Prostate gland (tissue), 2 donors: Measurements from ENCODE around the gene ZSWIM3. TPM values are rescaled to one million over a fixed set of nuclear protein-coding genes. Genes with fewer than 3 reads are reported as not detected.

Experiments used
- DNase-seq: peaks from one replicate; pipeline ENCODE4 v3.0.0-alpha.2; 2019; ENCODE audit warnings: low spot score
- H3K27ac ChIP-seq, 2 donors: fragments of 200-600 bp; sonication (generic); 2 replicates each; pipeline ENCODE4 v1.5.1; 2017 to 2019
- H3K27me3 ChIP-seq: fragments of 200-600 bp; sonication (generic); replicated peaks from 2 replicates; pipeline ENCODE4 v1.5.1; 2019; ENCODE audit not compliant: insufficient read depth
- H3K36me3 ChIP-seq, 2 donors: fragments of 200-600 bp; sonication (generic); 1 replicate in 1 of 2; 2 replicates in 1 of 2; pipeline versions ENCODE4 v1.5.1 to v1.8.1; 2017 to 2019
- H3K4me1 ChIP-seq: fragments of 200-600 bp; sonication (generic); replicated peaks from 2 replicates; pipeline ENCODE4 v1.5.1; 2019
- H3K4me3 ChIP-seq, 2 donors: fragments of 200-600 bp; sonication (generic); 2 replicates each; pipeline ENCODE4 v1.5.1; 2017 to 2019
- H3K9me3 ChIP-seq: fragments of 200-600 bp; sonication (generic); 2 replicates; pipeline ENCODE4 v1.5.1; 2017
- CTCF ChIP-seq, 4 experiments: fragments of 200-600 bp in 2 of 4; fragments of 450-650 bp in 2 of 4; sonication (generic) in 2 of 4; IDR thresholded peaks; 1 replicate in 3 of 4; 2 replicates in 1 of 4; pipeline ENCODE4 v1.5.1; 2016 to 2019; ENCODE audit warnings: antibody characterized with exemption in 4 of 4, mild to moderate bottlenecking in 2 of 4, moderate library complexity in 2 of 4
- POLR2A ChIP-seq: fragments of 450-650 bp; IDR thresholded peaks from one replicate; pipeline ENCODE4 v1.6.1; 2016; ENCODE audit warnings: antibody characterized with exemption, mild to moderate bottlenecking
- POLR2AphosphoS5 ChIP-seq: sonication (generic); formaldehyde crosslinking; IDR thresholded peaks from one replicate; pipeline ENCODE4 v1.6.1; 2017; ENCODE audit warnings: antibody characterized with exemption
- WGBS: methylation state at CpG from one replicate; pipeline ENCODE4 v1.1.5; 2018; 5-methylcytosine and 5-hydroxymethylcytosine counted together
- intact Hi-C: fragments of 100-400 bp; cut with DNase I; formaldehyde crosslinking; loops from one replicate; pipeline ENCODE4 v1.14.2; 2022
- total RNA-seq, 2 donors: library from RNA; depleted of rRNA; stranded (reverse); fragments of >200 nt; gene quantifications; one replicate each; pipeline ENCODE4 v1.1.0, GENCODE V29; 2016

The ZSWIM3 gene
- total RNA-seq, 2 donors from 2014 or later, result 4.3 to 11.9 TPM

DNA sequence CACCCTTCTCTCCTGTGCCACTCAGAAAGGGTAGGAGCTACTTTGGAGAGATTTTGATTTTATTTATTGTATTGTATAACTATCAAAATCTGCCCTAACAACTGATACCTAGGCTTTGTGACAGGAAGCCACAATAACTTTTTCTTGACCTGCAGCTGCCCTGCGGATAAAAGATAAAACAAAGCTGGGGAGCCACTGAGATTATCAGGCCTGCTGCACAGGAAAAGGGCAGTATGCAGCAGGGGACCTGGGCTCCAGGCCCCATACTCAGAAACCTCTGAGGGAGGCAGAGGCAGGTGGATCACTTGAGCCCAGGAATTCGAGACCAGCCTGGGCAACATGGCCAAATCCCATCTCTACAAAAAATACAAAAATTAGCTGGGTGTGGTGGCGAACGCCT is 24.8 kb upstream of the ZSWIM3 start:
- no peaks in the 10 kb centered on the region for H3K27me3 ChIP-seq
- H3K4me3 ChIP-seq, result no peak overlapping the region
- no peaks in the 10 kb centered on the region for H3K36me3 ChIP-seq
- no peak for DNase-seq
- intact Hi-C loops, result loop anchor here (5.0 kb wide), 1 partner anchor 105 kb away; no protein-coding TSS in a partner anchor
- no peak for TF ChIP-seq POLR2A
- TF ChIP-seq CTCF (IDR thresholded peaks at IDR 0.05), result no peak
- TF ChIP-seq POLR2AphosphoS5, result no peak
- no peaks in the 10 kb centered on the region for H3K9me3 ChIP-seq
- 84% methylated on average over 4 of the region's 4 CpGs for WGBS
- peak overlapping the region; percentile 90 for H3K27ac ChIP-seq
- H3K4me1 ChIP-seq, result peaks cover 8% of the 10 kb centered on the region

GRCh38 chr20:45833030-45833882 is 24.2 kb upstream of the ZSWIM3 start, which contains the start of gene SNX21:
Gene SNX21, plus strand, starts transcription at chr20:45833799. Its CDS starts 121 bp downstream, at chr20:45833920.
- H3K4me1 ChIP-seq, result peaks cover 8% of the 10 kb centered on the region
- TF ChIP-seq POLR2AphosphoS5 (peak; percentile 24), POLR2A (no peak)
- WGBS, result 3% methylated on average over 35 of the region's 35 CpGs
- intact Hi-C loops, result loop anchor here (5.0 kb wide), 1 partner anchor 104 kb away; no protein-coding TSS in a partner anchor
- peak within 1 kb of the TSS; percentile 55 to 66 for H3K4me3 ChIP-seq
- peak within 1 kb of the TSS; percentile 90 for H3K27ac ChIP-seq
- no peaks in the 10 kb centered on the region for H3K27me3 ChIP-seq
- no peaks in the 10 kb centered on the region for H3K9me3 ChIP-seq
- DNase-seq, result peak; percentile 49
- H3K36me3 ChIP-seq, result no peaks in the 10 kb centered on the region

- WGBS, result 5% methylated on average over 45 of the region's 71 CpGs
- TF ChIP-seq POLR2AphosphoS5 (peak; percentile 12), CTCF (IDR thresholded peaks at IDR 0.05) (no peak)
- Histone ChIP-seq H3K27me3 (no peaks in the 10 kb centered on the region), H3K9me3 (no peaks in the 10 kb centered on the region), H3K36me3 (no peaks in the 10 kb centered on the region), H3K4me1 (peaks cover 8% of the 10 kb centered on the region), H3K27ac (peak overlapping the region; percentile 90), H3K4me3 (peak overlapping the region; percentile 55 to 66)
- peak; percentile 73 for DNase-seq
- intact Hi-C loops, result loop anchor here (5.0 kb wide), 1 partner anchor 103 kb away; no protein-coding TSS in a partner anchor
These were observed 23.3 kb upstream of the ZSWIM3 start for GRCh38 chr20:45833883-45834796.

- Histone ChIP-seq H3K4me1 (peaks cover 8% of the 10 kb centered on the region), H3K9me3 (no peaks in the 10 kb centered on the region), H3K4me3 (peak overlapping the region; percentile 55 to 66), H3K27me3 (no peaks in the 10 kb centered on the region), H3K36me3 (no peaks in the 10 kb centered on the region), H3K27ac (peak overlapping the region; percentile 90)
- DNase-seq, result no peak
- WGBS, result 66% methylated on average over 14 of the region's 14 CpGs
- TF ChIP-seq POLR2AphosphoS5 (no peak), POLR2A (no peak), CTCF (IDR thresholded peaks at IDR 0.05) (no peak)
- intact Hi-C loops, result loop anchor here (5.0 kb wide), 1 partner anchor 103 kb away; no protein-coding TSS in a partner anchor
These were observed 22.6 kb upstream of the ZSWIM3 start for GRCh38 chr20:45834797-45835161.

GRCh38 chr20:45835329-45835765 is 22.1 kb upstream of the ZSWIM3 start:
- 65% methylated on average over 3 of the region's 3 CpGs for WGBS
- Histone ChIP-seq H3K4me3 (no peak overlapping the region), H3K27ac (peak overlapping the region in 1 of 2 donors; percentile 1), H3K4me1 (peaks cover 8% of the 10 kb centered on the region), H3K9me3 (no peaks in the 10 kb centered on the region), H3K27me3 (no peaks in the 10 kb centered on the region), H3K36me3 (no peaks in the 10 kb centered on the region)
- intact Hi-C loops, result no loop called here
- no peak for DNase-seq
- no peak for TF ChIP-seq POLR2AphosphoS5
- no peak for TF ChIP-seq POLR2A
- TF ChIP-seq CTCF (IDR thresholded peaks at IDR 0.05), result no peak
